ENCODE data around the gene IKZF3.

The IKZF3 gene

GRCh38 chr17:39814497-39814896 is 49.6 kb downstream of the IKZF3 start:
- ATAC-seq = no peak

GRCh38 chr17:39813631-39814030 is 50.5 kb downstream of the IKZF3 start:
- ATAC-seq = peak; percentile 86 to 94

- ATAC-seq = no peak
These were observed 51.6 kb downstream of the IKZF3 start for GRCh38 chr17:39812466-39812865.

GRCh38 chr17:39810939-39811728 is 53.0 kb downstream of the IKZF3 start:
- no peak for ATAC-seq

DNA sequence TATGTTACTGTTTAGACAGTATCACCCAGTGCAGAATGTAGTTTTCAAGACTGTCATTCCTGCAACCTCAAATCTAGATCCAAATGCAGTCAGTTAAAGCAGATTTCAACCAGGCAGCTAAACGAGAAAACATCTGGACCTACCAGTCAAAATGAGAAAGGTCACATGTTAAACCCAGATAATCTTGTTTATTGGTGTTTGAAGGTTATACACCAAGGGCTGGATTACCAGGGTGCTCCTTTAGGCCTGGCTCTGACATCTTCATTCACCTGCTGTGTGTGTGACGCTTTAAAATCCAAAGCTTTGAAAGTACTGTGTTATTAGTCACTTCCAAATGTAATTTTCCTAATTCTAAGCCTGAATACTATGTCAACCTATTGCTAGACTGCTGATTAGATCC is 54.9 kb downstream of the IKZF3 start:
- no peak for ATAC-seq

DNA sequence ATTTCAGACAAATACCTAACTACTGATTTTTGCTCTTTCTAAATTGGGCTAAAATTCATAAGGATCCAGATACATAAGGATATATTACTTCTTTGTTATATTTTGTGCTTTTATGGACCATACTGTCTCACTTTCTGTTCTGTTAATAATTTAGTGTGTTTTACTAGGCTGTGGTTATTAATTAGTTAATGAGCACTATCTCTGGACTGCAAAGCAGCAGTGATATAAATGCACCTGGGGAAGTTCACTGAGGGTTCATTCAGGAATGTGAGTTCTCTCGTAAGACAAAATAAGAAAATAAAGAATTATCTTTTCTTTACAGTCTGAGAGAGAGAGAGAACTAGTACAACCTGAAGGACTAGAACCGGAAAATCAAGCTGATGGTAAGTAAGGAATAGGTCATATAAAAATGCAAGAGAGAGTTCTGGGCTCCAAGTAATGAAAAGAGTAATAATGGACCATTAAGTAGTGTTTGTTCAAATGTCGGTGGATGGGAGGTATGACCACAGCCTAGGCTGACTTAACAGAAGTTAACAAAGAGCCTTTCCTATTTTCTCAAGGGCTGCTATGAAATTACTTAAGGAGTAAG is 55.6 kb downstream of the IKZF3 start:
- ATAC-seq = no peak

DNA sequence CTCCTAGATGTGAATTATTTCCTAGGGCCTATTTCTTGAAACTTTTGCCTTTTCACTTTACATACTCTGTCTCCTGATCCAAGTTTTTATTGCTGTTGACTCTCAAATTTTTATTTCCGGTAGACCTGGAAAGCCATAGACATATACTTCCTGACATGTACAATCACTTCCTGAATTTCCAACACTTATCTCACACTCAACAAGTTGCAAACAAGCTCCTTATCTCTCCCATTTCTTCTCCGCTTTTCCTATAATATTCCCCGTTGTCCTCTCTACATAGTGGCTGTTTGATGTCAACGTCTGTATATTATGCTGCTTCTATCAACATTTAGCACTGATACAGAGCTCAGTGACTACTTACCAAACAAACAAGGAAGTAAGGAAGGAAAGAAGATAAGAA is 59.3 kb downstream of the IKZF3 start:
- no peak for ATAC-seq

- ATAC-seq = no peak
These were observed 63.1 kb downstream of the IKZF3 start for GRCh38 chr17:39801055-39801454.

- peak; percentile 98 to 100 for ATAC-seq
These were observed 63.6 kb downstream of the IKZF3 start for GRCh38 chr17:39800540-39800939.

DNA sequence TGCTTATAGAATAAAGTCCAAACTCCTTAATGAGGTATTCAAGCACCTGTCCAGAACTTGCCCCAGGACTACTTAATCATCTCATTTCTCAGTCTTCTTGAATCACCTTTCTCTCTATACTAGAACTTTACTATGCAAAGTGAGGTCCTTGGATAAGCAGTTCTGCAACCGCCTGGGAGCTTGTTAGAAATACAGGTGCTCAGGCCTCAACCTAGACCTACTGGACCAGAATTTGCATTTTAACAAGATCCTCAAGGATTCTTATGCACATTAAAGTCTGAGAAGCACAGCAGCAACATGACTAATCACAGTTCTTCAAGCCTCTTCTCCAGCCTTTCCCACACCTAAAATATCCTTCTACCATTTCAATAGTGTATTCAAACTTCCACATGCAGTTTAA is 64.7 kb downstream of the IKZF3 start:
- no peak for ATAC-seq

DNA sequence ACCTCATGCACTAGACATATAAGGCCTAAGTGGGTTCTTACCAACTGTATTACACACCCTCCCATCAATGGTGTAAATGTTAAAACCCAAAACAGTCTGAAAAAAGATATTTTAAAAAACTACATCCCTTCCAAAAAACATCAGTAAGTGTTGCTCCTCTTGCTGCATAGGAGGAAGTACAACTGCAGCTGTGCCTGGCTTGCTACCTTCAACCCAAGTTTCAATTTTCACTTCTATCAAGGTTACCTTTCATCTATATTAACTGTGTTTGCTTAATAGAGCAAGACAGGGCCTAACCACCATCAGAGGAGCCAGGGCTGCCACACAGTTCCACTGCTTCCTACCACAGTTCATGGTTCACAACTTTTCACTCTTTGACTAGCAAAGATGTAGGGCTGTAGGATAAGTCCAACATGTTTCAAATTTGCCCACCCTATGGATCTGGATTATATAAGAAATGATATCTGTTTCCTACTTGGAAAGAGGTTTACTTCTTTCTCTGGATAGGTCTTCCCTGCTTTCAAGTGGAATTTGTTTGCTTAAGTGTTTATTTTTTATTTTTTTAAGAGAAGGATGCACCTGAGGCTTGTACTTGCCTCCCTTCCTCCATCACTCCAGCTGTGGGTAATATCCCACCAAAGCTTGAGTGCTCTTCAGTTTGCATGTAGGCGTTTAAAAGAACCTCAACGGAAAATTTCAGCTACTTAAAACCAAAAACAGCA is 69.7 kb downstream of the IKZF3 start:
- peak; percentile 46 for ATAC-seq

- no peak for ATAC-seq
These were observed 70.7 kb downstream of the IKZF3 start for GRCh38 chr17:39793301-39793872.

GRCh38 chr17:39792526-39793221 is 71.4 kb downstream of the IKZF3 start:
- ATAC-seq = peak; percentile 35 to 44

DNA sequence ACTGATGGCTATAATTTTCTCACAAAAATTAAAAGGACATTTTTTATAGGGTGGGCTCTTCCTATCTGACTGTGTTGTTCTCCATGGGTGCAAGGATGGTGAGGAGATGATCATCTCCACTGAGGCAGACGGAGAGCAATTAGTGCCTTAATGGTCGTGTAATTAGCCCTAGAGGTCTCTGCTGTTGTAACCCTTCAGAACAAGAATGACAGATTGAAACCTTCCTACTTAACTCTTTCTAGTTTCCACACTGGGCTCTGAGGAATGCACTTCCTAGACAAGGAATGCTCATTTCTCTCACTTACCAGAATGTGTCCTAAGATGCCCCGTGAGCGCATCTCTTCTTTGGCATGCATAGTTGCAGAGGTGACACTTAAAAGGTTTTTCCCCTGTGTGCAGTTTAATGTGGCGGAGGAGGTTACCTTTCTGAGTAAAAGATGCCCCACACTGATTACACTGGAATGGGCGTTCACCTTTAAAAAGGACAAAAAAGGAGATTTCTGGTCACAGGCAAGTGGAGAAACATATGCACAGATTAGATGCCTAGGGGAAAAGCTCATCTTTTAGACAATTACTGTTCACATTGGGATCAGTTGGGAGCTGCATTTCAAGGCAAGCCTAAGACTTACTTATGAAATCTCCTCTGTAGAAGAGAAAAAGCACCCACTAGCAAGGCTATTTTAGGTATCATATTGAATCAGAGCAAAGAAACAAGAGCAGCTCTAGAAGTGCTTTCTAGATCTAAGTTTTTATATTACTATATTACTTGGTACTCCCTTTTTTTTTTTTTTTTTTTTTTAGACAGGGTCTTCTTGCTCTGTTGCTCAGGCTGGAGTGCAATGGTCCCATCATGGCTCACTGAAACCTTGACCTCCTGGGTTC is 72.8 kb downstream of the IKZF3 start:
- ATAC-seq = peak; percentile 82 to 85

- ATAC-seq = no peak
These were observed 76.2 kb downstream of the IKZF3 start for GRCh38 chr17:39787743-39788484.

DNA sequence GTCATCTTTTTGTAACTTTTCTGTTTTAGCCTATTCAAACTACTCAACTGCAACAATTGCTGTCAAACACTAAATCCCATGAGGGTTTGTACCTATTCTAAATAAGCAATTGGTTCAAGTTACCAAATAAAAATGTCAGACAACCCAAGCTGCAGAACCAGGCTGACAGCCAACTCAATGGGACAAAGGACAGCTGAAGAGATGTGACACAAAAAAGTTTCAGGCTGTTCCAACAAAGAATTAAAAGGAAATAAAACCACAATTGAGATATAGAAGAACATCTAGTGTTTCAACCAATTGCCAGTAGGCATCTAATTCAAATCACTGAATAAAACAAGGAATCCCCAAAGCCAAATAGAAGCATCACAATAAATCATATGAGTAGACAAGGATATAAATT is 77.1 kb downstream of the IKZF3 start:
- no peak for ATAC-seq

- ATAC-seq = no peak
These were observed 81.1 kb downstream of the IKZF3 start for GRCh38 chr17:39782980-39783379.

- no peak for ATAC-seq
These were observed 81.6 kb downstream of the IKZF3 start for GRCh38 chr17:39782481-39782880.

GRCh38 chr17:39781861-39782213 is 82.3 kb downstream of the IKZF3 start:
- ATAC-seq = no peak

DNA sequence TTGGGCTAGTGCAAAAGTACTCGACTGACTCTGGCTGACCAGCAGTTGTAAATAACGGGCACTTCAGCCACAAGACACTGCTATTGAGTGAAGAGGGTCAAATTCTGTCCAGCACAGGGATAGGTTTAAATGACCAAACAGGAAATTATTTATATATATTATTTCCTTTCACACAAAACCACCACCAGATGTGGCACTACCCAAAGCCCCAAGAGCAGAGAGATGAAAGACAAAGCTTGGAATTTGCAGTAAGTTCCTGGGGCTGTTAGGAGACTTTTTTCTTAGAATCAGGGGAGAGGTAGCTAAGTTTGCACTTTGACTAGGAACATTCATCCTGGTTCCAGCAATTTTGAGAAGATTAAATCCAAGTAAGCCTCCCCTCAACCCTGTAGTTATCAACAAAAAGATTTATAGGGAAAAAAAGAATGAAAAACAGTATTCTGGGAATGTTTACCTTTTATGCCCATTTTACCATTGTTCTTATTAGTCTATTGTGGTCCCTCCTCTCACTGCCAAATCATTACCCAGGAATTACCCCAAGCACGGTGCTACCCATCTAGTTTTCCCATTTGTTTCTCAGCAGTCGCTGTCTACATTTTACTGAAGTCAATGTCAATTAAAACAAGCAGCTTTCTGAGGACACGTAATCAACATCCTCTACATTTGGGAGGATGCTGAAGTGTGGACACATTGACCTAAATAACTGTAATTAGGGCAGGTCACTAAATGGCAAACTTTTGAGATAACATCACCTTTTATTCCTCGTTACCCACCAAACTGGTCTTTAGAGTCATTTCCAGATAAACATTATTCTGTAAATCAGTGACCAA is 82.9 kb downstream of the IKZF3 start:
- ATAC-seq = no peak
